ENCODE data around the gene NCR2.

NCR2 gene

DNA sequence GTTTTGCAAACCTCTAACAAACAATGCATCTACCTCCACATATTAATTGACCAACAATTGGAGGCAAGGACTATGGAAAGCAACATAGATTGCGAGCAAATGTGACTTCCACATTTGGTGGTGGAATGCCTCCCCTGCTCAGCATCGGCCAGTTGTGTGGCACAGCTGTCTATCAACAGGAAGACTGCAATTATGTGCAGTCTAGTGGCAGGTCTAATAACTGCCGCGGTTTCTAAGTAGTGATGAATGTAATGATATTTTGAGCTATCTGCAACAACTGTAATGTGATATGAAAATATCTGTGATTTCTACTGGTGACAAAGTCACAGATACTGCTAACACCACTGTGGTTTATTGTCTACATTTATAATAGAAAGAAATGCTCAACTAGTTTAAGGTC lies 56.8 kb downstream of the NCR2 start:
- no peak for DNase-seq (ENCODE audit: low read depth in 2 of 3, low spot score in 1 of 3)

DNA sequence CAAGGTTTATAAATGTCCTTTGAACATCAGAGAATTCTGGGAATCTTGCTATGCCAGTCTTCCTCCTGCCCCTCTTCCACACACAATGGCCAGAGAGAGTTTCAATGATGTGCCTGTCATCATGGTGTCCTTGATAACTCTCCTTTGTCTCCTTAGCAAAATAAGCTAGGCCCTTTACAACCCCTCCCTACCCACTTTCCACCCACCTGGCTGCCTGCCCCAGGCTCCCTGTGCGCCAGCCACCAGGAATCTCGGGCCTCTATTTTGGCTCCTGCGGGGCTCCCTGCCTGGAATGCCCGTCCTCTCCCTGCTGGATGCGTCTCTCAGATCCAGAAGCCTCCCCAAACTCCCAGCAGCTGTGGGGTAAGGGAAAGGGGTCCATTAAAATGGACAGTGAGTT lies 60.9 kb downstream of the NCR2 start:
- DNase-seq (ENCODE audit: low read depth in 2 of 3, low spot score in 1 of 3) = no peak

DNA sequence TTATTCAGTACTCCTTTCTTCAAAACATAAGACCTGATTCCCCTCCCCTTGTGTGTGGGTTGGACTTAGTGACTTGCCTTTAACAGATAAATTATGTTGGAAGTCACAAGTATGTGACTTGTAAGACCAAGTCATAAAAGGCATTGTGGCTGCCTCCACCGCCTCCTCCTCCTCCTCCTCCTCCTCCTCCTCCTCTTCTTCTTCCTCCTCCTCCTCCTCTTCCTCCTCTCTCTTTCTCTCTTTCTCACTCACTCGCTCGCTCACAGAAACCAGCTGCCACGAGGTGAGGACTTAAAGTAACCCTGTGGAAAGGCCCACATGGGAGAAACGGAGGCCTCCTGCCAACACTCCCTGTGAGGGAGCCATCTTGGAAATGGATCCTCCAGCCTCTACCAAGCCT lies 64.0 kb downstream of the NCR2 start:
- no peak for DNase-seq (ENCODE audit: low read depth in 2 of 3, low spot score in 1 of 3)
